GM12891 (cell line): ENCODE results near the gene SENP3.

Source experiments
- POLR2A ChIP-seq: IDR thresholded peaks from 2 replicates; pipeline ENCODE4 v1.6.1; 2011; ENCODE audit warnings: low read depth, low read length, control low read depth
- POLR2AphosphoS5 ChIP-seq: IDR thresholded peaks from 2 replicates; pipeline ENCODE4 v1.6.1; 2011; ENCODE audit warnings: low read depth, low read length, control low read depth
- POU2F2 ChIP-seq: IDR thresholded peaks from 2 replicates; pipeline ENCODE4 v1.6.1; 2011; ENCODE audit warnings: low read depth, mild to moderate bottlenecking, control low read depth, low read length, moderate library complexity

DNA sequence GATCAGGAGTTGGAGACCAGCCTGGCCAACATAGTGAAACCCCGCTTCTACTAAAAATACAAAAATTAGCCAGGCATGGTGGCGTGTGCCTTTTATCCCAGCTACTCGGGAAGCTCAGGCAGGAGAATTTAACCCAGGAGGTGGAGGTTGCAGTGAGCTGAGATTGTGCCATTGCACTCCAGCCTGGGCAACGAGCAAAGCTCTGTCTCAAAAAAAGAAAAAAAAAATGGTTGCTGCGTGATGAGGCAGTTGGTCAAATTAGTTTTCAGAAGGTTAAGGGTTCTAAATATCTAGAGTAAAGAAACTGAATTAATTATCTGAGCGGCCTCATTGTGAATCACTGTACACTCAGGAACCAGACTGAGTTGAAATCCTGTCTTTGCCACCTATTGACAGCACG, 14.2 kb downstream of the SENP3 start:
- TF ChIP-seq POLR2AphosphoS5 (no peak), POLR2A (no peak), POU2F2 (no peak)
